AG04450 (cell line): ENCODE results near the gene SORT1. TPM values are rescaled to one million over a fixed set of nuclear protein-coding genes. Genes with fewer than 3 reads are reported as not detected.

Experiments used
- CTCF ChIA-PET: fragments of 300-600, 350-600 bp; formaldehyde crosslinking; extraction: SDS; loops from one replicate; lab custom pipeline; 2022; ENCODE audit warnings: antibody characterized with exemption, inconsistent platforms; lab: Charles Lee
- POLR2A ChIA-PET: fragments of 350-600 bp; formaldehyde crosslinking; extraction: SDS; loops from one replicate; lab custom pipeline; 2021; ENCODE audit warnings: antibody characterized with exemption, inconsistent platforms; lab: Yijun Ruan, JAX
- DNase-seq: peaks from one replicate; pipeline ENCODE4 v3.0.0-alpha.2; 2011; ENCODE audit warnings: low read depth, low spot score
- H3K27ac ChIP-seq: one replicate; pipeline ENCODE4 v1.5.1; 2012; ENCODE audit warnings: low read depth, low read length, control low read depth
- H3K27me3 ChIP-seq: one replicate; pipeline ENCODE4 v1.6.0; 2012; ENCODE audit warnings: low read length; ENCODE audit not compliant: control insufficient read depth, insufficient read depth
- H3K4me3 ChIP-seq: 2 replicates; pipeline ENCODE4 v1.5.1; 2011; ENCODE audit warnings: mild to moderate bottlenecking, low read depth, low read length, control low read depth
- H3K9me3 ChIP-seq: 2 replicates; pipeline ENCODE4 v1.5.1; 2012; ENCODE audit warnings: low read length; ENCODE audit not compliant: control insufficient read depth, insufficient read depth
- polyA plus RNA-seq: library from polyadenylated mRNA; depleted of rRNA; stranded (reverse); fragments of >200 nt; gene quantifications from 2 replicates; pipeline ENCODE4 v1.2.3, GENCODE V29; 2011
- TF ChIP-seq, protein P1 (sequence below): IDR thresholded peaks from 2 replicates; pipeline ENCODE4 v1.5.1; 2011; ENCODE audit warnings: low read depth, low read length, control low read depth, inconsistent platforms

SORT1 gene
- polyA plus RNA-seq, 1 experiment, result 42.8 TPM

DNA sequence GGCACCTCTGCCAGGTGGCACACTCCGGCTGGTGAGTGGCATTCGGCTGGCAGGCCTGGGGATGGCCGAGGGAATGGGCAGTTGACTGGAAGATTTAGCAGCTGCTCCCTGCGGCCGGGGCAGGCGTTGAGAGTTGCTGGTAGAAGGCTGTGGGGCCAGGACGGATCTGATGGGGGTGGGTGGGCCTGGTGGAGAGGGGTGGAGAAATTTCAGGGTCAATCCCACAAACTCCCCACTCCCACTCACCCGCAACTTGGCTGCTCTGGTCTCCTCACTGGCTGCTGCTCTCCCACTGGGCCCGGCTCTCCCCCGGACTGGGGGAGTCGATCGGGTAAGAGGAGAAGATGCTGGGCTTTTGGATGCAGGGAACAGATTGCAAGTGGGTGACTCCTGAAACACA is 116.9 kb downstream of the SORT1 start:
- Histone ChIP-seq H3K27ac (no peak overlapping the region), H3K4me3 (no peak overlapping the region), H3K9me3 (no peaks in the 10 kb centered on the region), H3K27me3 (no peaks in the 10 kb centered on the region)
- no peak for DNase-seq
- ChIA-PET POLR2A (no interaction called here), CTCF (interaction anchor here (1.0 to 3.0 kb wide), 2 partner anchors 17 to 118 kb away, joined by 3 to 23 read pairs; partner anchors contain the start of gene SORT1)
- TF ChIP-seq, protein P1, sequence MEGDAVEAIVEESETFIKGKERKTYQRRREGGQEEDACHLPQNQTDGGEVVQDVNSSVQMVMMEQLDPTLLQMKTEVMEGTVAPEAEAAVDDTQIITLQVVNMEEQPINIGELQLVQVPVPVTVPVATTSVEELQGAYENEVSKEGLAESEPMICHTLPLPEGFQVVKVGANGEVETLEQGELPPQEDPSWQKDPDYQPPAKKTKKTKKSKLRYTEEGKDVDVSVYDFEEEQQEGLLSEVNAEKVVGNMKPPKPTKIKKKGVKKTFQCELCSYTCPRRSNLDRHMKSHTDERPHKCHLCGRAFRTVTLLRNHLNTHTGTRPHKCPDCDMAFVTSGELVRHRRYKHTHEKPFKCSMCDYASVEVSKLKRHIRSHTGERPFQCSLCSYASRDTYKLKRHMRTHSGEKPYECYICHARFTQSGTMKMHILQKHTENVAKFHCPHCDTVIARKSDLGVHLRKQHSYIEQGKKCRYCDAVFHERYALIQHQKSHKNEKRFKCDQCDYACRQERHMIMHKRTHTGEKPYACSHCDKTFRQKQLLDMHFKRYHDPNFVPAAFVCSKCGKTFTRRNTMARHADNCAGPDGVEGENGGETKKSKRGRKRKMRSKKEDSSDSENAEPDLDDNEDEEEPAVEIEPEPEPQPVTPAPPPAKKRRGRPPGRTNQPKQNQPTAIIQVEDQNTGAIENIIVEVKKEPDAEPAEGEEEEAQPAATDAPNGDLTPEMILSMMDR, result no peak

DNA sequence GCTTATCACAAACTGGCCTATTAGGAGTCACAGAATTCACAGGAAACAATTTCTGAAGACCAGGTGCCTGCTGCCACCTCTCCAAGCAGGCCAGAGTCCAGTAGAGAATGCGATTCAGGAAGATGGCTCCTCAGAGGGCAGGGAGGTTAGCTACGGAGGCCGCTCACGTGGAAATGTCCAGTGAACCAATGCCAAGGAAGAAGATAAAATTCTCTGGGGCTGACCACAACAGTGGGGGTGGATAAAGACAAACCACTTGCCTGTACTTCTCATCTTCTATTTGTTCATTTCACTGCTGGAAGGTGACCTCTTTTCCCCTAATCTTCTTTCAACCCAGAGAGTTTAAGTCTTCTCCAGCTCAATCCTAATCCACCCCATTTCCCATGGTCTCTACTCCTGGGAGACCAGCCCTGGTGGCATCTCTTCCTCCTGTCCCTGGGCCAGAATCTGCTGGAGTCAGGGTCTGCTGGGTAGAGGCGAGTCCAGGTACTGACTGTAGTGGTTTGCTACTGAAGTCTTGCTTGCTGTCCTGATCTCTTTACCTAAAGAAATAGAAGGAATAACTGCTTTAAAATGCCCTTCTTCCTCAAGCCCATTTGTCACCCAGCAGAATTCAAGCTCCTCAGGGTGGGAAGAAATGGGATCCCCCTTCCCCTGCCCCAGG is 118.0 kb downstream of the SORT1 start:
- TF ChIP-seq, protein P1, result no peak
- POLR2A ChIA-PET, result no interaction called here
- Histone ChIP-seq H3K27ac (no peak overlapping the region), H3K4me3 (no peak overlapping the region), H3K9me3 (no peaks in the 10 kb centered on the region), H3K27me3 (no peaks in the 10 kb centered on the region)
- CTCF ChIA-PET, result interaction anchor here (1.2 to 5.3 kb wide), 3 partner anchors 16 to 252 kb away, joined by 3 to 119 read pairs (median 5); partner anchors contain the start of gene SORT1
- DNase-seq, result no peak

DNA sequence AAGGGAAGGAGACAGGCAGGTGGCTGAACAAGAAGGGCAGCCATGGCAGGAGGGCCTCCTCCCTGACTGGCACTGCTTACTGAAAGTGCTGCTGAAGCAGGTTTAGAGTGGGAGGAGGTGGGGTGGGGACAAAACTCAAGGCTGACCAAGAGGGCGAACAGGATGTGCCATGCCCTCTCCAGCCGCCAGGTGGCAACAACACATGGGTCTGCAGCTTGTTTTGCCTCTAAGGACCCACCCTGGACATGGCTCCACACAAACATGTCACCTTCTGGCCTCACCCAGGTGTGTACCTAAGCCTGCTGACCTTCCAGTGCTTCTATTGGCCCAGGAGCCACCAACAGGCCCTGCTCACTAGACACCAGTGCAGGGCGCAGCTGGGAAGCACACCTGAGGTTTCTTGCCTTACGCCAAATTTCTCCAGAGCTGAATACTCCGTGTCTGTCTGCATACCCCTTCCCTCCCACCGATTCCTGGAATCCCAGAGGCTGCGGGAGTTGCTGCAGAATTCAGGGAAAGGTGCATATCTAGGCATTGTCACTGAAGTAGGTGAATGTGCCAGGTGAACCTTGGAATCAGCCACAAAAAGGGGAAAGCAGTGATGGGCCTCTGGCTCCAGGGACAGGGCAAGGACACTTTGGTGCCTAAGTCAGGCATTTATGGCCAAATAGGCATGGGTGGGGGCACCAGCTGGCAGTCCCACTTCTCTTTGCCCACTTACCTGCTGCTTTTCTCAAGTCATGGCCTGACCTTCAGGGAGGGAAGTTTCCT is 120.1 kb downstream of the SORT1 start:
- ChIA-PET CTCF (interaction anchor here (0.5 to 5.3 kb wide), 25 partner anchors 11 to 255 kb away, joined by 3 to 119 read pairs (median 4); partner anchors contain the start of genes CYB561D1, PSMA5 and SORT1), POLR2A (interaction anchor here (0.6 to 1.0 kb wide), 2 partner anchors 94 to 121 kb away, joined by 3 to 4 read pairs; no protein-coding TSS in a partner anchor)
- H3K27me3 ChIP-seq, result no peaks in the 10 kb centered on the region
- no peak for DNase-seq
- H3K27ac ChIP-seq, result peak overlapping the region; percentile 31
- H3K4me3 ChIP-seq, result no peak overlapping the region
- no peaks in the 10 kb centered on the region for H3K9me3 ChIP-seq
- TF ChIP-seq, protein P1, result peak; percentile 89

DNA sequence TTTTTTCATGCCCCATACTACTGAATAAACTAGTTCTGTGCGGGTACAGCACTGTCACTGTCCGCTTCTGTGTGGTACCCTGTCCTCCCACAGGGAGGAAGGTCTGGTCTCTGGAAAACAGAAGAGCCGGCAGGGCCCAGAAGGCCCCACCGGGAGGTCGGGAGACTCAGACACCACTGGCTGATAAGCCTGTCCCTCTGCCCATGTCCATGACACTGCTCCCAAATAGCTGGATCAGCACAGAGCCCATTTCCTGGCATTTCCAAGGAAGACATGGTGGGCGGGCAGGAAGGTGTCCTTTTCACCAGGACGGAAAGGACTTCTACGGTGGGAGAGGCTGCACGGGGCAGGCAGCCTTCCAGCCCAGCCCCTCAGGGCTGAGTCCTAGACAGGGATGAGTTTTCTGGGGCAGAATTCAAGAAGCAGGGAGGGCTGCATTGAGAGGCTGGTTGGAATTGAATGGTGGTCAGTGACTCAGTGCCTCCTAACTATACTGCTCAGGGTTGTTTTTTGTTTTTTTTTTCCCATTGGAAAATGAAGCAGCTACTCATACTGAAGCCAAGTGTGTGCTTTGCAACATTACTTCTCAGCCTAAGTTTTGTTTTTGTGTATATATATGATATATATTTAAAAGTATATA is 121.9 kb downstream of the SORT1 start:
- TF ChIP-seq, protein P1, result no peak
- CTCF ChIA-PET, result interaction anchor here (1.1 to 5.3 kb wide), 6 partner anchors 12 to 257 kb away, joined by 5 to 119 read pairs (median 17); partner anchors contain the start of gene SORT1
- no peak for DNase-seq
- H3K9me3 ChIP-seq, result no peaks in the 10 kb centered on the region
- POLR2A ChIA-PET, result interaction anchor here (0.6 to 1.2 kb wide), 3 partner anchors 32 to 122 kb away, joined by 3 read pairs; partner anchors contain the start of gene SORT1
- H3K4me3 ChIP-seq, result no peak overlapping the region
- no peaks in the 10 kb centered on the region for H3K27me3 ChIP-seq
- no peak overlapping the region for H3K27ac ChIP-seq
